SU-DHL-6 (cell line): ENCODE results near the gene PPP1R14C.

Experiments
- H2AFZ ChIP-seq: fragments of 200-600 bp; sonication (generic); 2 replicates; pipeline ENCODE4 v1.6.1; 2014; ENCODE audit warnings: low read depth, mild to moderate bottlenecking, moderate library complexity, mixed read lengths, antibody characterized with exemption, low read length; ENCODE audit not compliant: severe bottlenecking
- H3F3A ChIP-seq: fragments of 200-600 bp; shearing (Covaris generic); 2 replicates; pipeline ENCODE4 v1.6.0; 2016; ENCODE audit warnings: antibody characterized with exemption, mild to moderate bottlenecking; ENCODE audit not compliant: insufficient read depth
- H3K27ac ChIP-seq: fragments of 200-600 bp; sonication (generic); 2 replicates; pipeline ENCODE4 v1.5.1; 2016; ENCODE audit warnings: low read depth, mild to moderate bottlenecking, low read length, moderate library complexity, mixed read lengths
- H3K27me3 ChIP-seq: fragments of 200-600 bp; sonication (generic), shearing (Covaris generic); 2 replicates; pipeline ENCODE4 v1.6.0; 2014; ENCODE audit warnings: mild to moderate bottlenecking, low read length
- H3K36me3 ChIP-seq: fragments of 200-600 bp; sonication (generic); 2 replicates; pipeline ENCODE4 v1.6.1; 2014; ENCODE audit warnings: mild to moderate bottlenecking, low read length, mixed read lengths
- H3K4me2 ChIP-seq: fragments of 300-600, 200-600 bp; shearing (Covaris generic), sonication (generic); 2 replicates; pipeline ENCODE4 v1.6.0; 2014; ENCODE audit warnings: low read length, low read depth, mild to moderate bottlenecking; ENCODE audit not compliant: poor library complexity, severe bottlenecking
- H3K4me3 ChIP-seq: fragments of 200-600 bp; sonication (generic); 2 replicates; pipeline ENCODE4 v1.5.1; 2014; ENCODE audit warnings: antibody characterized with exemption, low read length, mild to moderate bottlenecking, mixed read lengths; ENCODE audit not compliant: insufficient read depth, poor library complexity, severe bottlenecking
- H3K79me2 ChIP-seq: fragments of 200-600 bp; sonication (generic); 2 replicates; pipeline ENCODE4 v1.6.1; 2014; ENCODE audit warnings: mild to moderate bottlenecking, low read length, moderate library complexity; ENCODE audit not compliant: insufficient read depth
- H3K9ac ChIP-seq: fragments of 200-600 bp; sonication (generic); 2 replicates; pipeline ENCODE4 v1.7.0; 2014; ENCODE audit warnings: mild to moderate bottlenecking, low read length
- H3K9me2 ChIP-seq: fragments of 200-600 bp; sonication (generic); replicated peaks from 2 replicates; pipeline ENCODE4 v1.6.1; 2014; ENCODE audit warnings: low read length; ENCODE audit not compliant: insufficient read depth
- H3K9me3 ChIP-seq: fragments of 200-600 bp; sonication (generic); 2 replicates; pipeline ENCODE4 v1.6.1; 2014; ENCODE audit warnings: low read length, mixed read lengths; ENCODE audit not compliant: insufficient read depth
- H4K20me1 ChIP-seq: fragments of 200-600 bp; sonication (generic); 2 replicates; pipeline ENCODE4 v1.6.1; 2014; ENCODE audit warnings: low read depth, mild to moderate bottlenecking, antibody characterized with exemption, low read length, moderate library complexity, mixed read lengths
- EZH2phosphoT487 ChIP-seq: fragments of 200-600 bp; sonication (generic), shearing (Covaris generic); conservative IDR thresholded peaks from 2 replicates; pipeline ENCODE4 v1.6.1; 2018; ENCODE audit warnings: mild to moderate bottlenecking, antibody characterized with exemption, low read length, moderate library complexity, mixed read lengths
- TF ChIP-seq, protein P1 (sequence below): fragments of 200-600 bp; sonication (generic); IDR thresholded peaks from one replicate; pipeline ENCODE4 v1.5.1; 2017; ENCODE audit warnings: antibody characterized with exemption, mild to moderate bottlenecking, low read length, moderate library complexity; ENCODE audit not compliant: insufficient read depth, poor library complexity, severe bottlenecking

The PPP1R14C gene

DNA sequence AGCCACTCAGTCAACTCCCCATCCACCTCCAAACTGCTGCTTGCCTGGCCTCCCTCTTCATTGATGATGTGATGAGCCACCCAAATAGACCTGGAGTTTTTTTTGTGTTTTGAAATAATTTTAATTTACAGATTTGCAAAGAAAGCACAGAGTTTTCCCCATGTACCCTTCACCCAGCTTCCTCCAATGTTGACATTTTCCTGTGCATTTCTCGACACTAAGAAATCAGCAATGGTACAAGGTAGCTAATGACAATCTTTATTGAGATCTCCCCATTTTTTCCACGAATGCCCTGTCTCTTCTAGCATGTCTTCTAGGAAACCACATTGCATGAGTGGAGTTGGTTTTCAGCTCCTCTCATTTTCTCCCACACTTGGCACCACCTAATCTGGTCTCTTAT is 30.1 kb downstream of the PPP1R14C start:
- Histone ChIP-seq H3K27ac (no peak overlapping the region), H3K27me3 (no peaks in the 10 kb centered on the region), H3K4me2 (no peak overlapping the region), H2AFZ (no peak overlapping the region), H3K9ac (no peak overlapping the region), H3K79me2 (no peaks in the 10 kb centered on the region), H3K9me2 (no peaks in the 10 kb centered on the region), H4K20me1 (no peaks in the 10 kb centered on the region), H3K36me3 (no peaks in the 10 kb centered on the region), H3F3A (no peaks in the 10 kb centered on the region), H3K9me3 (no peaks in the 10 kb centered on the region), H3K4me3 (no peak overlapping the region)
- no peak for TF ChIP-seq EZH2phosphoT487

DNA sequence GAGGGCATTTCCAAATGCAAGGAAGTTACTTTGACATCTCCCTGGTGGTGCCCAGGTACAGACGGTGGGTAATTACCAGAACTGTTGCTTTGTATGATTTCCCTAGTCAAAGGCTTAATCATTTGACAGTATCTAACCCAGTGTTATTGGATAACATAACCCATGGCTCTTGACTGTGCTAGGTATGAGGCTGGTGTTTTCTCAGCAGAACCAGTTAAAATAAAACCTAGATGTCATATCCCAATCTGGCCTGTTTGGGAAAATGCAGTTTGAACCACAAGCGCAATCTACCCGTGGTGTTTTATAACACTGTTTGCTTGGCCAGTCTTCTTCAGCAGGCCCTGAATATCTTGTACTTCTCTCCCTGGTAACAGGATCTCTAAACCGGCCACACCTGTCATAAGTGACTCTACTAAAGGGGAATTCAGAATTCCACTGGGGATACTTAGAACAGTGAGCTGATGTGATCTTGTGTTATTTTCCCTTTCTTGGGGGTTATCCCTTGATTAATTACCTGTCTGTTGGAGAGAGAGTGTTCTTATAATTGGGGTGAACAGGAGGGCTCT is 32.8 kb downstream of the PPP1R14C start:
- Histone ChIP-seq H3K4me3 (no peak overlapping the region), H3K27ac (no peak overlapping the region), H3K4me2 (no peak overlapping the region), H3K79me2 (no peaks in the 10 kb centered on the region), H2AFZ (no peak overlapping the region), H3K36me3 (no peaks in the 10 kb centered on the region), H3K9ac (no peak overlapping the region), H4K20me1 (no peaks in the 10 kb centered on the region), H3K27me3 (no peaks in the 10 kb centered on the region), H3K9me2 (no peaks in the 10 kb centered on the region), H3K9me3 (no peaks in the 10 kb centered on the region), H3F3A (no peaks in the 10 kb centered on the region)
- no peak for TF ChIP-seq EZH2phosphoT487
- TF ChIP-seq, protein P1, sequence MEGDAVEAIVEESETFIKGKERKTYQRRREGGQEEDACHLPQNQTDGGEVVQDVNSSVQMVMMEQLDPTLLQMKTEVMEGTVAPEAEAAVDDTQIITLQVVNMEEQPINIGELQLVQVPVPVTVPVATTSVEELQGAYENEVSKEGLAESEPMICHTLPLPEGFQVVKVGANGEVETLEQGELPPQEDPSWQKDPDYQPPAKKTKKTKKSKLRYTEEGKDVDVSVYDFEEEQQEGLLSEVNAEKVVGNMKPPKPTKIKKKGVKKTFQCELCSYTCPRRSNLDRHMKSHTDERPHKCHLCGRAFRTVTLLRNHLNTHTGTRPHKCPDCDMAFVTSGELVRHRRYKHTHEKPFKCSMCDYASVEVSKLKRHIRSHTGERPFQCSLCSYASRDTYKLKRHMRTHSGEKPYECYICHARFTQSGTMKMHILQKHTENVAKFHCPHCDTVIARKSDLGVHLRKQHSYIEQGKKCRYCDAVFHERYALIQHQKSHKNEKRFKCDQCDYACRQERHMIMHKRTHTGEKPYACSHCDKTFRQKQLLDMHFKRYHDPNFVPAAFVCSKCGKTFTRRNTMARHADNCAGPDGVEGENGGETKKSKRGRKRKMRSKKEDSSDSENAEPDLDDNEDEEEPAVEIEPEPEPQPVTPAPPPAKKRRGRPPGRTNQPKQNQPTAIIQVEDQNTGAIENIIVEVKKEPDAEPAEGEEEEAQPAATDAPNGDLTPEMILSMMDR, result no peak

DNA sequence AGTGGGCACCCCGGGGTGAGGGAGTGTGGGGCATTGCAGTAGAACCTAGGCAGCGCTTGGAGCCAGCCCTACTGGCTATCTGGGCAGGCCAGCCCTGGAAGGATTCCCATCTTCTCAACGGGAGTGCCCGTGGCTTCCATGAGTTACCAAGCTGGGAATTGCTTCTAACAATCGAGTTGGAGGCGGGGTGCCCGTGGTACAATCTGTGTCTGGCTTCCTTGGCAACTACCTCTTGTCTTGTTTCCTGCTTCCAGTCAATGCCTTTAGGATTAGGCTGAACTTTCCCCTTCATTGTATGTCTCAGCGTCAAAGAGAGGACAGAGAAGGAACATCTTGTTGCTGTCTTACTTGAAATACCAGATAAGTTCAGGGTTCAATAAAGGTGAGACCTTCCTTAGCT is 33.3 kb downstream of the PPP1R14C start:
- H3K9me3 ChIP-seq, result no peaks in the 10 kb centered on the region
- H3K27ac ChIP-seq, result no peak overlapping the region
- H3K4me3 ChIP-seq, result no peak overlapping the region
- no peaks in the 10 kb centered on the region for H3K36me3 ChIP-seq
- no peak overlapping the region for H3K4me2 ChIP-seq
- no peaks in the 10 kb centered on the region for H3K9me2 ChIP-seq
- no peak overlapping the region for H2AFZ ChIP-seq
- no peak overlapping the region for H3K9ac ChIP-seq
- no peaks in the 10 kb centered on the region for H3K79me2 ChIP-seq
- H3F3A ChIP-seq, result no peaks in the 10 kb centered on the region
- no peaks in the 10 kb centered on the region for H4K20me1 ChIP-seq
- no peaks in the 10 kb centered on the region for H3K27me3 ChIP-seq
- TF ChIP-seq, protein P1, result no peak
- TF ChIP-seq EZH2phosphoT487, result no peak

DNA sequence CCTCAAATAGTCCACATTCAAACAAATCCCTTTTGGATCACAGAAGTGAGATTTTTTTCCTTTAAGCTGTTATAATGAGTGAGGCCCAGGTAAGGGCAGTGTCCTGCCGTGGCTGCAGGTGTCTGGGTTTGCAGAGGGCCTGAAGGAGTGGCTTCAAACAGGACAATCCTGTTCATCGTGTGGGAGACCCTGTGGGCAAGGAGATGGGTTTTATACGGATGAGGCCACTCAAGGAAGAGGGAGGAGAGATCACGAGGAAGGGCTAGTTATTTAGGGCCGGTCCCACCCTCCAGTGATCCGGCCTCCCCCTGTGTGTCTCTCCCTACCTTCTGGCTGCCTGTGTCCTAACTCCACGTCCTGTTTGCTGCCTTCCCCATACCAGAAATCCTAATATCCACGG is 33.8 kb downstream of the PPP1R14C start:
- Histone ChIP-seq H3K79me2 (no peaks in the 10 kb centered on the region), H3K27ac (no peak overlapping the region), H3K36me3 (no peaks in the 10 kb centered on the region), H3K9me2 (no peaks in the 10 kb centered on the region), H3K9me3 (no peaks in the 10 kb centered on the region), H2AFZ (no peak overlapping the region), H3K4me2 (no peak overlapping the region), H4K20me1 (no peaks in the 10 kb centered on the region), H3K27me3 (no peaks in the 10 kb centered on the region), H3K9ac (no peak overlapping the region), H3K4me3 (no peak overlapping the region), H3F3A (no peaks in the 10 kb centered on the region)
- TF ChIP-seq EZH2phosphoT487, result no peak
- TF ChIP-seq, protein P1, result no peak
